ENCODE measurements around the gene RORB.

The RORB gene

GRCh38 chr9:74719306-74719705, 222.2 kb downstream of the RORB start:
- no peak for DNase-seq (ENCODE audit: low spot score)

- no peak for DNase-seq (ENCODE audit: low spot score)
Observed at GRCh38 chr9:74721696-74722660, 224.8 kb downstream of the RORB start.

GRCh38 chr9:74724317-74724716, 227.2 kb downstream of the RORB start:
- DNase-seq (ENCODE audit: low spot score), result no peak

- no peak for DNase-seq (ENCODE audit: low spot score)
Observed at GRCh38 chr9:74726581-74726980, 229.4 kb downstream of the RORB start.

- no peak for DNase-seq (ENCODE audit: low spot score)
Observed at GRCh38 chr9:74728176-74728575, 231.0 kb downstream of the RORB start.

- no peak for DNase-seq (ENCODE audit: low spot score)
Observed at GRCh38 chr9:74729136-74729695, 232.1 kb downstream of the RORB start.

- DNase-seq (ENCODE audit: low spot score), result peak; percentile 6
Observed at GRCh38 chr9:74735761-74736160, 238.6 kb downstream of the RORB start.

- DNase-seq (ENCODE audit: low spot score), result no peak
Observed at GRCh38 chr9:74736646-74737045, 239.5 kb downstream of the RORB start.

GRCh38 chr9:74742191-74742790, 245.2 kb downstream of the RORB start:
- no peak for DNase-seq (ENCODE audit: low spot score)

Data from NAMALWA (cell line).